Measurements from ENCODE around the gene SYCP2L.

DNA sequence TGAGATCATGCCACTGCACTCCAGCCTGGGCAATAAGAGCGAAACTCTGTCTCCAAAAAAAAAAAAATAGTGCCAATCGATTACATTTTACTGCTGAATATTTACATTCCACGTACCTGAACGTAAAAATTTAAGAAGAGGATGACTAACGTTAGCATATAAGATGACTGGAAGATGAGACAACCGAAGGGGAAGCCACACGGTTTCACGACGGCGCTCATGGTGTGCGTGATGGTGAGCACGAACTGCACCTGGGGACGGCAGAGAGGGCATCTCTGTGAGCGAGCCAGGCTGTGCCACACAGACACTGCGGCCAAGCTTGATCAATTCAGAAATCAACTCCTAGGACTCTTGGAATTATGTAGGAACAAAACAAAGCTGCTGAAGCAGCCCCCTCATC, 102.7 kb downstream of the SYCP2L start:
- TF ChIP-seq CTCF (IDR thresholded peaks at IDR 0.05), result no peak
- TF ChIP-seq POLR2A (IDR thresholded peaks at IDR 0.05), result no peak

Data from transverse colon (tissue), 3 donors.